ENCODE data around the gene DIP2A.

DIP2A gene

GRCh38 chr21:46597031-46597430 is 138.3 kb downstream of the DIP2A start:
- Histone ChIP-seq H3K27ac (replicated peaks; ENCODE audit: low read length) (no peak overlapping the region), H4K91ac (ENCODE audit: low read depth, low read length, poor library complexity) (no peak overlapping the region), H2BK15ac (ENCODE audit: low read length) (peak overlapping the region; percentile 60), H3K4me1 (ENCODE audit: control insufficient read depth in 2 of 2, insufficient read depth in 1 of 2, low read depth in 1 of 2, low read length in 2 of 2) (peaks cover 6 to 25% of the 10 kb centered on the region in 2 donors), H2AK5ac (ENCODE audit: low read depth, low read length) (peak overlapping the region; percentile 91), H3K9ac (ENCODE audit: low read depth, low read length, poor library complexity) (no peak overlapping the region), H4K8ac (ENCODE audit: low read depth, low read length) (no peak overlapping the region), H3K27me3 (ENCODE audit: control insufficient read depth in 3 of 3, insufficient read depth in 3 of 3, low read depth in 1 of 3, low read length in 3 of 3) (no peaks in the 10 kb centered on the region), H3K14ac (ENCODE audit: low read length) (no peak overlapping the region), H2BK120ac (ENCODE audit: low read depth, low read length) (peak overlapping the region; percentile 47), H3K79me1 (ENCODE audit: low read depth, low read length) (no peaks in the 10 kb centered on the region), H2BK12ac (ENCODE audit: low read length) (no peak overlapping the region), H3K4ac (ENCODE audit: low read length) (no peak overlapping the region), H3K4me2 (ENCODE audit: insufficient read depth, low read length, poor library complexity, severe bottlenecking) (no peak overlapping the region), H3K9me3 (replicated peaks in 1 of 2; ENCODE audit: control insufficient read depth in 2 of 2, insufficient read depth in 1 of 2, low read depth in 1 of 2, low read length in 2 of 2) (peaks cover 2 to 38% of the 10 kb centered on the region in 2 donors), H3K18ac (ENCODE audit: low read length) (no peak overlapping the region), H3K23ac (ENCODE audit: low read depth, low read length, poor library complexity) (no peak overlapping the region), H2AFZ (ENCODE audit: low read length) (no peak overlapping the region), H2BK5ac (ENCODE audit: low read length) (no peak overlapping the region), H3K36me3 (replicated peaks in 1 of 2; ENCODE audit: control insufficient read depth in 2 of 2, insufficient read depth in 2 of 2, low read length in 2 of 2) (no peaks in the 10 kb centered on the region), H3K4me3 (ENCODE audit: low read length in 2 of 2) (no peak overlapping the region)
- WGBS, 2 donors (ENCODE audit: extremely low coverage in 2 of 2, insufficient read length in 2 of 2, insufficient replicate concordance in 1 of 2) = no CpG with 5 or more reads among the region's 8 CpGs
- no peak for DNase-seq (ENCODE audit: low spot score)

- Histone ChIP-seq H2AK5ac (ENCODE audit: low read depth, low read length) (peak overlapping the region; percentile 91), H2AFZ (ENCODE audit: low read length) (no peak overlapping the region), H3K14ac (ENCODE audit: low read length) (no peak overlapping the region), H3K4ac (ENCODE audit: low read length) (no peak overlapping the region), H2BK120ac (ENCODE audit: low read depth, low read length) (no peak overlapping the region), H3K27ac (replicated peaks; ENCODE audit: low read length) (no peak overlapping the region), H3K9ac (ENCODE audit: low read depth, low read length, poor library complexity) (no peak overlapping the region), H2BK15ac (ENCODE audit: low read length) (peak overlapping the region; percentile 60), H3K36me3 (replicated peaks in 1 of 2; ENCODE audit: control insufficient read depth in 2 of 2, insufficient read depth in 2 of 2, low read length in 2 of 2) (no peaks in the 10 kb centered on the region), H3K18ac (ENCODE audit: low read length) (peak overlapping the region; percentile 75), H2BK12ac (ENCODE audit: low read length) (peak overlapping the region; percentile 33), H4K8ac (ENCODE audit: low read depth, low read length) (no peak overlapping the region), H3K9me3 (replicated peaks in 1 of 2; ENCODE audit: control insufficient read depth in 2 of 2, insufficient read depth in 1 of 2, low read depth in 1 of 2, low read length in 2 of 2) (peaks cover 2 to 31% of the 10 kb centered on the region in 2 donors), H3K79me1 (ENCODE audit: low read depth, low read length) (no peaks in the 10 kb centered on the region), H3K4me1 (ENCODE audit: control insufficient read depth in 2 of 2, insufficient read depth in 1 of 2, low read depth in 1 of 2, low read length in 2 of 2) (peaks cover 10 to 34% of the 10 kb centered on the region in 2 donors), H2BK5ac (ENCODE audit: low read length) (no peak overlapping the region), H4K91ac (ENCODE audit: low read depth, low read length, poor library complexity) (no peak overlapping the region), H3K23ac (ENCODE audit: low read depth, low read length, poor library complexity) (no peak overlapping the region), H3K4me2 (ENCODE audit: insufficient read depth, low read length, poor library complexity, severe bottlenecking) (no peak overlapping the region), H3K27me3 (ENCODE audit: control insufficient read depth in 3 of 3, insufficient read depth in 3 of 3, low read depth in 1 of 3, low read length in 3 of 3) (no peaks in the 10 kb centered on the region), H3K4me3 (ENCODE audit: low read length in 2 of 2) (no peak overlapping the region)
- DNase-seq (ENCODE audit: low spot score) = no peak
- no CpG with 5 or more reads among the region's 20 CpGs for WGBS, 2 donors (ENCODE audit: extremely low coverage in 2 of 2, insufficient read length in 2 of 2, insufficient replicate concordance in 1 of 2)
Measured at GRCh38 chr21:46597896-46598343, 139.2 kb downstream of the DIP2A start.

DNA sequence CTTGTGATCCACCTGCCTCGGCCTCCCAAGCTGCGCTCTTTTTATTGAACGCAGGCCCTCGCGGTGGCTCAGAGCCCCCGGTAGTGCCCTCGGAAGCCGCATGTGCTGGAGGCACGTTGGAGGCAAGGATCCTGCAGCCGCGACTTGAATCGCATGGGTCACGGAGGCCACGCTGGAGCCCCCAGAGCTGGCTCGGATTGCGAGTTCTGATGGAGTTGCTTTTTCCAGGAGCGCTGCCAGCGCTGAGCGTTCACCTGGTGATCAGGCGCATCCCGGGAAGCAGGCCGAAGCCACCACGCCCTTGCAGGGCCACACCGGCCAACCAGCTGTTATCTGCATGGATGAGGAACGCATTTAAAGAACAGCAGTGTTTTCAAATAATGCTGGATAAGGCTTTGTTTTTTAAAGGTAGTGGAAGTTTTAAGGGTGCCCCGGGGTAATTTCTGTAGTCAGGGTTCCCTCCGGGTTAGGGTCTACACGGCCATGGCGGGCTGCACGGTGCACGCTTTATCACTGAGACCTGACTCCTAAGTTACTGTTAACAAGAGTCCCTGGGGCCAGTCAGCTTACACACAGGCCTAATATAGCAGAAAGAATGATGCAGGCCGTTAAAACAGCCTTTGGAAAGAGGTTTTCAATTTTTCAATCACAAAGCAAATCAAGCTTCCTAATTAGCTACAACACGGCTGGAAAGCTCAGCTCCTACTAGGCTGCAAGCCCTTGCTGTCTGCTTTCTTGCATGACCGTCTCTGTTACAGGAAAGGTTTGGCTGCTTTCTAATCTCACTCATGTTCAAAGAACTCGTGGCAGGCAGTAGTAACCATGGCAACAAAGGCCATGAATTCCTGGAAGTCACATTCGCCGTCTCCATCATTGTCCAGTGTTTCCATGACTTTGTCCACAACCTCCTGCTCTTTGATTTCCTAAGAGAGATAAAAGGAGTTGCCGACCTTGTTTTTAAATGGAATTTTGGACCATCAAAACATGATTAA is 140.2 kb downstream of the DIP2A start:
- Histone ChIP-seq H2AK5ac (ENCODE audit: low read depth, low read length) (peak overlapping the region; percentile 91), H3K4me1 (ENCODE audit: control insufficient read depth in 2 of 2, insufficient read depth in 1 of 2, low read depth in 1 of 2, low read length in 2 of 2) (peaks cover 10 to 42% of the 10 kb centered on the region in 2 donors), H3K9me3 (replicated peaks in 1 of 2; ENCODE audit: control insufficient read depth in 2 of 2, insufficient read depth in 1 of 2, low read depth in 1 of 2, low read length in 2 of 2) (peaks cover 2 to 23% of the 10 kb centered on the region in 2 donors), H2BK5ac (ENCODE audit: low read length) (peak overlapping the region; percentile 56), H2AFZ (ENCODE audit: low read length) (peak overlapping the region; percentile 47), H3K4me2 (ENCODE audit: insufficient read depth, low read length, poor library complexity, severe bottlenecking) (peak overlapping the region; percentile 12), H3K4me3 (ENCODE audit: low read length in 2 of 2) (no peak overlapping the region), H4K8ac (ENCODE audit: low read depth, low read length) (no peak overlapping the region), H3K9ac (ENCODE audit: low read depth, low read length, poor library complexity) (no peak overlapping the region), H3K27me3 (ENCODE audit: control insufficient read depth in 3 of 3, insufficient read depth in 3 of 3, low read depth in 1 of 3, low read length in 3 of 3) (no peaks in the 10 kb centered on the region), H2BK120ac (ENCODE audit: low read depth, low read length) (no peak overlapping the region), H3K23ac (ENCODE audit: low read depth, low read length, poor library complexity) (peak overlapping the region; percentile 25), H3K79me1 (ENCODE audit: low read depth, low read length) (no peaks in the 10 kb centered on the region), H2BK12ac (ENCODE audit: low read length) (no peak overlapping the region), H3K4ac (ENCODE audit: low read length) (peak overlapping the region; percentile 60), H4K91ac (ENCODE audit: low read depth, low read length, poor library complexity) (no peak overlapping the region), H2BK15ac (ENCODE audit: low read length) (peak overlapping the region; percentile 40), H3K27ac (replicated peaks; ENCODE audit: low read length) (peak overlapping the region; percentile 29), H3K36me3 (replicated peaks in 1 of 2; ENCODE audit: control insufficient read depth in 2 of 2, insufficient read depth in 2 of 2, low read length in 2 of 2) (no peaks in the 10 kb centered on the region), H3K14ac (ENCODE audit: low read length) (no peak overlapping the region), H3K18ac (ENCODE audit: low read length) (peak overlapping the region; percentile 91)
- peak; percentile 45 for DNase-seq (ENCODE audit: low spot score)
- WGBS, 2 donors (ENCODE audit: extremely low coverage in 2 of 2, insufficient read length in 2 of 2, insufficient replicate concordance in 1 of 2) = no CpG with 5 or more reads among the region's 38 CpGs

GRCh38 chr21:46600305-46600704 is 141.6 kb downstream of the DIP2A start:
- no peak overlapping the region for H2BK15ac ChIP-seq (ENCODE audit: low read length)
- H2BK5ac ChIP-seq (ENCODE audit: low read length) = no peak overlapping the region
- H3K23ac ChIP-seq (ENCODE audit: low read depth, low read length, poor library complexity) = no peak overlapping the region

More at GRCh38 chr21:46600305-46600704, 141.6 kb downstream of the DIP2A start:
- Histone ChIP-seq H2AFZ (ENCODE audit: low read length) (no peak overlapping the region), H3K18ac (ENCODE audit: low read length) (no peak overlapping the region), H3K36me3 (replicated peaks in 1 of 2; ENCODE audit: control insufficient read depth in 2 of 2, insufficient read depth in 2 of 2, low read length in 2 of 2) (no peaks in the 10 kb centered on the region), H3K4ac (ENCODE audit: low read length) (no peak overlapping the region), H3K14ac (ENCODE audit: low read length) (no peak overlapping the region), H3K4me3 (ENCODE audit: low read length in 2 of 2) (no peak overlapping the region), H2BK12ac (ENCODE audit: low read length) (no peak overlapping the region), H3K4me1 (ENCODE audit: control insufficient read depth in 2 of 2, insufficient read depth in 1 of 2, low read depth in 1 of 2, low read length in 2 of 2) (peaks cover 16 to 50% of the 10 kb centered on the region in 2 donors), H2AK5ac (ENCODE audit: low read depth, low read length) (no peak overlapping the region), H3K9ac (ENCODE audit: low read depth, low read length, poor library complexity) (no peak overlapping the region), H3K9me3 (replicated peaks in 1 of 2; ENCODE audit: control insufficient read depth in 2 of 2, insufficient read depth in 1 of 2, low read depth in 1 of 2, low read length in 2 of 2) (peaks cover 2 to 12% of the 10 kb centered on the region in 2 donors), H4K91ac (ENCODE audit: low read depth, low read length, poor library complexity) (no peak overlapping the region), H3K79me1 (ENCODE audit: low read depth, low read length) (no peaks in the 10 kb centered on the region), H2BK120ac (ENCODE audit: low read depth, low read length) (no peak overlapping the region), H3K27ac (replicated peaks; ENCODE audit: low read length) (no peak overlapping the region), H3K4me2 (ENCODE audit: insufficient read depth, low read length, poor library complexity, severe bottlenecking) (no peak overlapping the region), H4K8ac (ENCODE audit: low read depth, low read length) (no peak overlapping the region), H3K27me3 (ENCODE audit: control insufficient read depth in 3 of 3, insufficient read depth in 3 of 3, low read depth in 1 of 3, low read length in 3 of 3) (no peaks in the 10 kb centered on the region)
- no CpG with 5 or more reads among the region's 5 CpGs for WGBS, 2 donors (ENCODE audit: extremely low coverage in 2 of 2, insufficient read length in 2 of 2, insufficient replicate concordance in 1 of 2)
- no peak for DNase-seq (ENCODE audit: low spot score)

Measured in neuronal stem cell (in vitro differentiated cells).